A549 treated with AZD2906 at 1 μM for 4 hours (cell line): Measurements from ENCODE around the gene RAB9B. TPM values are rescaled to one million over a fixed set of nuclear protein-coding genes. Genes with fewer than 3 reads are reported as not detected.

Experiments used
- total RNA-seq: library from RNA; stranded (reverse); fragments of 200-300 nt; extraction: Qiagen RNA extraction; gene quantifications from 5 replicates; pipeline ENCODE4 v1.2.3, GENCODE V29; 2022

Gene RAB9B
- total RNA-seq = 0.02 to 0.05 TPM (median 0.03 TPM) in 4 of 5 replicates, not detected in the other

GRCh38 chrX:103831803-103832544, at the start of gene RAB9B:
Gene RAB9B (minus strand): TSS chrX:103832257. CDS start chrX:103825784, 6,473 bp downstream.

GRCh38 chrX:103776546-103776945, 55.5 kb downstream of the RAB9B start, which contains the start of gene PLP1:
Gene PLP1 (plus strand): TSS chrX:103776840. CDS start chrX:103776996, 156 bp downstream.

Other genes starting within 250 kb of the RAB9B start
- gene TCEAL4, start 246.7 kb downstream of the RAB9B start, total RNA-seq = 109 to 154 TPM (median 117 TPM) in 5 replicates
- gene TCEAL3, start 224.3 kb downstream of the RAB9B start, total RNA-seq = 15.9 to 23.3 TPM (median 17.0 TPM) in 5 replicates
- 34.1 to 45.4 TPM (median 38.3 TPM) in 5 replicates for gene TCEAL1, start 203.3 kb downstream of the RAB9B start, total RNA-seq
- 423 to 1,137 TPM (median 469 TPM) in 5 replicates for gene MORF4L2, start 145.6 kb downstream of the RAB9B start, total RNA-seq
- gene TMEM31, start 121.3 kb downstream of the RAB9B start, total RNA-seq = not detected in 5 replicates
- 0.05 TPM in 1 of 5 replicates, not detected in the others for gene PLP1, start 55.4 kb downstream of the RAB9B start, total RNA-seq
- 5.0 to 7.5 TPM (median 5.9 TPM) in 5 replicates for gene TMSB15B, start 130.4 kb upstream of the RAB9B start, total RNA-seq
- gene H2BW1, start 181.5 kb upstream of the RAB9B start, total RNA-seq = not detected in 5 replicates
- gene H2BW2, start 207.7 kb upstream of the RAB9B start, total RNA-seq = not detected in 5 replicates
- gene TMSB15C, start 244.0 kb upstream of the RAB9B start, total RNA-seq = 0.07 to 0.13 TPM (median 0.11 TPM) in 4 of 5 replicates, not detected in the other